ENCODE results near the gene INMT.

DNA sequence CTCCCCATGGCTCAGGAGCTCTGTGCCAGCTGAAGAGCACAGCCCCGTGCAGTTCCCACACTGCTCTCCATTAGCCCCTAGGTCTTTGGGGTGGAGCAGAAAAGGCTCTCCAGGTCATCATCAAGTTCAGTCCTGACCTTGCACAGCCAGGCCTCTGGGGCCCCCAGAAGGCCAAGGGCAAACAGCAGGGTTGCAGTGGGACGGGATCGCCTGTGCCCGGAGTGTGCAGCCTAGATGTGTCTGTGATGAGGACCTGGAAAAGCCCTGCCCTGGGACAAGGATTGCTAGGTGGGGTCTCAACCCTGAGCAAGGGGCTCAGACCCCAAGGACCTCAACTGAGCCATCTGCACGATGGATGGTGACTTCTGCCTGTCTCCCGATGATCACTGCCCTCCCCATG is 549 bp downstream of the INMT start:
- TF ChIP-seq, protein P1, sequence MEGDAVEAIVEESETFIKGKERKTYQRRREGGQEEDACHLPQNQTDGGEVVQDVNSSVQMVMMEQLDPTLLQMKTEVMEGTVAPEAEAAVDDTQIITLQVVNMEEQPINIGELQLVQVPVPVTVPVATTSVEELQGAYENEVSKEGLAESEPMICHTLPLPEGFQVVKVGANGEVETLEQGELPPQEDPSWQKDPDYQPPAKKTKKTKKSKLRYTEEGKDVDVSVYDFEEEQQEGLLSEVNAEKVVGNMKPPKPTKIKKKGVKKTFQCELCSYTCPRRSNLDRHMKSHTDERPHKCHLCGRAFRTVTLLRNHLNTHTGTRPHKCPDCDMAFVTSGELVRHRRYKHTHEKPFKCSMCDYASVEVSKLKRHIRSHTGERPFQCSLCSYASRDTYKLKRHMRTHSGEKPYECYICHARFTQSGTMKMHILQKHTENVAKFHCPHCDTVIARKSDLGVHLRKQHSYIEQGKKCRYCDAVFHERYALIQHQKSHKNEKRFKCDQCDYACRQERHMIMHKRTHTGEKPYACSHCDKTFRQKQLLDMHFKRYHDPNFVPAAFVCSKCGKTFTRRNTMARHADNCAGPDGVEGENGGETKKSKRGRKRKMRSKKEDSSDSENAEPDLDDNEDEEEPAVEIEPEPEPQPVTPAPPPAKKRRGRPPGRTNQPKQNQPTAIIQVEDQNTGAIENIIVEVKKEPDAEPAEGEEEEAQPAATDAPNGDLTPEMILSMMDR (conservative IDR thresholded peaks at IDR 0.05; ENCODE audit: low read length): no peak
- TF ChIP-seq EZH2phosphoT487 (IDR thresholded peaks at IDR 0.05; ENCODE audit: borderline replicate concordance): no peak
